Fibroblast of peridontal ligament (primary cell): ENCODE data around the gene CLEC4M.
"Not testable (repeated sequence)": the region's sequence is repeated elsewhere in the genome, so short reads cannot be mapped to it uniquely, and the experiment has no call there.

Experiments
- DNase-seq: peaks from one replicate; pipeline ENCODE4 v3.0.0-alpha.2; 2010; ENCODE audit errors: extremely low read depth

CLEC4M gene

DNA sequence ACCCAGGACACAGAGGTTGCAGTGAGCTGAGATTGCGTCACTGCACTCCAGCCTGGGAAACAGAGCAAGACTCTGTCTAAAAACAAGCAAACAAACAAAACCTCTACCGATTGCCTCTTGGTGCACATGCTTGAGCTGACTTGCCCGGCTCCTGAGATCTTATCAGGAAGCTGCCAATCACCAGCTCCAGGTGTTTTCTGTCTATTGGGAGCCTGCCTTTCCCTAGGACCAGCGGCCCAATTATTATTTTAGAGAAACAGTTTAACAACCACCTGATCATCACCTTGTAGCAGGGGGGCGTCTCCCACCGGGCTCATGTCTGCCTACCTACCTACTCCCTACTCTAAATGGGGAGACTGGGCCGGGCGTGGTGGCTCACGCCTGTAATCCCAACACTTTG is 10.8 kb downstream of the CLEC4M start:
- no peak for DNase-seq

DNA sequence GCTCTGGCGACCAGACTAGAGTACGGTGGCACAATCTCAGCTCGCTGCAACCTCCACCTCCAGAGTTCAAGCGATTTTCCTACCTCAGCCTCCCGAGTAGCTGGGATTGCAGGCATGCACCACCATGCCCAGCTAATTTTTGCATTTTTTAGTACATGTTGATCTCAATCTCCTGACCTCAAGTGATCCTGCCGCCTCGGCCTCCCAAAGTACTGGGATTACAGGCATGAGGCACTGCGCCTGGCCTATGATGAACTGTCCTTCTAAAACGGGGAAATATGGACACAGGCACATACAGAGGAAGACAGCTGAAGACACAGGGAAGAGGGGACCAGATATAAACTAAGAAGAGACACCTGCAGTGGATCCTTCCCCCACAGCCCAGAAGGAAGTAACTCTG is 12.7 kb downstream of the CLEC4M start:
- no peak for DNase-seq

DNA sequence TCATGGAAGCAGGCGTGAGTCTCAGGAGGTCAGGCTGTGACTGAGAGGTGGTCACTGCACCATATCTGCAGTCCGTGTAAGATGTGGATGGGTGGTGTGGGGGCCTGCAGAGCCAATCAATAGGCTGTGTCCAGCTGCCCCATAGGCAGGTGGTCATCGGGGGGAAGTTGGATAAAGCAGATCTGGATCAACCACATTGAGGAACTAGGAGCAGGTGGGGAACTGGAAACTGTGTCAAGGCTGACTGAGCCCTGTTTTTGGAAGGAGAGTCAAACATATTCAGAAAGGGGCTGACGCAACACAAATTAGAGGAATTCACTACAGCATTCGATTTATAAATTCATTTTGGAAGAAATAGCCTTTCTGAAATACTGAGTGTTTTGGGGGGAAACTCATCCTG is 15.0 kb downstream of the CLEC4M start:
- no peak for DNase-seq

DNA sequence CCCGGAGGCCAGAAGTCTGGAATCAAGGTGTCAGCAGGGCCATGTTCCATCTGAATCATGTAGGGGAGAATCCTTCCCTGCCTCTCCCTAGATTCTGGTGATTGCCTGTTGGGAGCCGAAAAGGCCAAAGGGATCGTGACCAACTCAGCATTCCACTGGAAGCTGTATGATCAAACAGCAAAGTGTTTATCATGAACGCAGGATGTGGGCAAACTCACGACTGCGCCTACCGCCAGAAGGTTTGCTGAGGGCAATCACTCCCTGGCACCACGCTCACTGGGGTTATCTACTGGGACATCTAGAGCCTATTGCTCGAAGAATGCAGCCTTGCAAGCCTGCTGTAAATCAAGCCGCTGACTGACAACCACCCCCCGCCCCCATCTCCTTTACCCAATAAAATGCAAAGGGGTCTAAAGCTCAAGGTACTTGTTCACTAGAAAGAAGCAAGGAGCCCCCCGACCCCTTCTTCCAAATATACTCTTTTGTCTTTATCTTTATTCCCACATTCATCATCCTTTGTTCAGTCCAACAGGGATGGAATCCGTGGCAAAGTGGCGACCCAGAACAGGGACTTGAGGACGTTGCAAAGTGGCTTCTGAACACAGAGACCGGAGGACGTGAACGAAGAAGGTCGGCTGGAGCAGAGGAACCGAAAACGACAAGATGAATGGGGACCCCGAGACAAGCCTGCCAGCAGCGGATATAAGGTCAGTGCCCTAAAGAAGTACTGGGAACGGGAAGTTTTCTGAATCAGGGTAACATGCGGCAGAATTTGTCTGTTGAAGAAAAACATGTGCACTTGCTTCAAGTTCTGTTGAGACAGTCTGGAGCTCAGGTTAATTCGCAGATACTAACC is 16.8 kb downstream of the CLEC4M start:
- no peak for DNase-seq

DNA sequence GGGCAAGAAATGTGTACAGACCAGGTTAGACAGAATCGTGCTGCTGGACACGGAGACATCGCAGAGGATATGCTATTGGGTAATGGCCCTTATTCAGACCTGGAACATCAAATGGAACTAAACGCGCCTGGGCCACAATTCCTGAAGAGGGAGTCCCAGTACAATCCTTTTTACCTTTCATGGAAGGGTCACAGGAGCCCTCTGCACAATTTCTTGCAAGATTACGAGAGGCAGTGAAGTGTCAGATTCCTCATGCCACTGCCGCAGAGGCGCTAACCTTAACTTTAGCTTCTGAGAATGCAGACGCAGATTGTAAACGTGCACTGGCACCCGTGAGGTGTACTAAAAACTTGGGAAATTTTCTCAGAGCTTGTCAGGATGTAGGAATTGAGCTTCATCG is 18.1 kb downstream of the CLEC4M start:
- no peak for DNase-seq

DNA sequence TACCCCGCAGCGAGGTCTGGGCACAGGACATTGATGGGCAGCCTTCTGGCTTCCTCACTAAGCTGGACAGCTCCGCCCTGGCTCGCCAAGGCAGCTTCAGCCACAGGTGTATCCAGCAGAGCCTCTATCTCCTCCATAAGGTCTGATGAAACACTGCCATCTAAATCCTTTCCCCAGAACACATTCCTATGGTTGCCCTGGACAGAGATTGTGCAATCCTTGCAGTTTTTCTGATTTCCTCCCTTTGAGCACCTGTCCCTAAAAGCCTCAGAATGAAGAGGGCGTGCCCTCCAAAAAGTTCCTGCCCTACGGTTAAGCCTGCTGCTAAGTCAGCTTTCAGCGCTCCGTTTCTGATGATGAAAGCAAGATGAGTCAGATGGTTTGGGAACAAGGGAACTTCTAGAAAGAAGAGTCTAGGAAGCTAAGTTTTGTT is 21.0 kb downstream of the CLEC4M start:
- DNase-seq = peak; percentile 30

DNA sequence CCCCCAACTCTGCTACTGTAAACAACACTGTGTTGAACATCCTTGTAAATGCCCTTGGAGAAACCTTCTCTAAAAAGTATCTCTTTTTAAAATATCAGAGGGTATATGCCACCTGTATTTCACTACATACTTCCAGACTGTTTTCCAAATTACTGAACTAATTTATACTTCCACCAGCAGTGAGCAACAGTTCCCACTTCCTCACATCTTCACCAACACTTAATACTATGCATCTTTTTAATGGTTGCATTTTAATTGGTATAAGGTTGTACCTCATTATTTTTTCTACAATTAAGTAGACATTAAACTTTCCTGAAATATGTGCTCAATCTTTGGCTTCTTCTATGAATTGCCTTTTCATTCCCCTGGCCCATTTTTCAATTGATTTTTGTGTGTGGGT is 21.8 kb downstream of the CLEC4M start:
- no peak for DNase-seq

DNA sequence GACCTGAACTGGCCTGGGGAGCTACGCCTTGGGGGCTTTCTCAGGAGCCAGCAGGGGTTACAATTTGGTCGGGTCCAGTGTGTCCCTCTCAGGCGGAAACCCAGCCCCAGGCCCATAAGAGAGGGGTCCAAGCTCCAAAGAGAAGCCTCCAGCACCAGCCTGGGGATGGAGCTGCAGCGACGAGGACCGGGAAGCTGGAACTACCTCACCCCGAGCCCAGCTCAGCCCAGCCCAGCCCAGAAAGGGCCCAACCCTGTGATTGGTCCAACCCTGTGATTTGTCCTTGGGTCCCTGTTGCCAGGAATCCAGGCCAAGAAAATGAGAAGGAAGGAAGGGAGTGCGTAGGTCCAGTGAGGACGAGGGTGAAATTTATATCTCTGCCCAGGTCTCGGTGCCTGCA is 24.1 kb downstream of the CLEC4M start:
- DNase-seq = no peak

DNA sequence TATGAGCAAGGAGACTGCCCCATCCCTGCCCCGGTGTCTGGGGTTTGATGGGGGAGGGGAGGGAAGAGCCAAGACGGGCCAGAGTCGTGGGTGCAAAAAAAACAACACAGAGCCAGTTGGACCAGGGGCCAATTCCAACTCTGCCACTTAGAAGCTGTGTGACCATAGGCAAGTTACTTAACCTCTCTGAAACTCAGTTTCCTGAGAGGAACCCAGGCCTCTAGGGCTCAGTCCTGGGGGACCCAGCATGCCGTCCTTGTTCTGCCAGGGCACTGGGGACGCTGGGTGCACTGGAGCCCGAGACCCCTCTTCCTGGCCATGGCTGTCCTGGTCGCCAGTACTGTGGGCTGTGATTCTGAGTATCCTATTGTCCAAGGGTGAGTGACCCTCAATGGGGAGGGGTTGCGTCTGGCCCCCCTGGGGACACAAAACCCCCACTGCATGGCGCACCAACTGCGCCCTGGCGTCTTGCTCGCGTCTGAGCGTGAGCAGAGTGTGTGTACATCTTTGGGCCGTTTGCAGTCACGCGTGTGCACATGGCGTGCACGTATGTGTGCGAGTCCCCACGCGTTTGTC is 24.6 kb downstream of the CLEC4M start:
- DNase-seq = no peak

DNA sequence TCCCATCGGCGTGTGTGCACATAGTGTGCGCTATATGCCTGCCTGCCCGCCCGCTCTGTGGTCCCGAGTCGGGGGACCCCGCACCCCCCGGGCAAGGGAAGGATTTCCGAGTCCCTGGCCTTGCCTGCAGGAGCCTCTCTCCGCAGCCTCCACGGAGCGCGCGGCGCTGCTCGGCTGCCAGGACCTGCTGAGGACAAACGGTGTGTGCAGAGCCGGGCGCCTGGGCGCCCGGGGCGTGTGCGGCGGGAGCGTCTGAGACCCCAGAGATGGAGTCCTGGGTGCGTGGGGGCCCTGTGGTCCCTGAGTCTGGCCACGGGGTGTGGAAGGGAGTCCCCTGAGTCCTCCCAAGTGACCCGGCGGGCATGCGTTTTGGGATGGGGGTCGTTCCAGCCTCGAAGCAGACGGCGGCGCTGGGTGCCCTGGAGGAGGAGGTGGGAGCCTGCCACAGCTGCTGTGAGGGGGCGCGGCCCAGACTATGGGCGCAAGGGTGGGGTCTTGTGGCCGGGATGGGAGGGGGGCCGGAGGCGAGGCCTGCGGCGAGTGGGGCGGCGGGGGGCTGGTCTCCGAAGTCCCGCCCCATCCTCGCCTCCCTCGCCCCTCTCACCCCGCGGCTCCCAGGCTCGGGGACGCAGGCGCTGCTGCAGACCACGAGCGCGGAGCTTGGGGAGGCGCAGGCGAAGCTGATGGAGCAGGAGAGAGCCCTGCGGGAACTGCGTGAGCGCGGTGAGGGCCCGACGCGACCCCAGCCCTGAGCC is 25.3 kb downstream of the CLEC4M start:
- no peak for DNase-seq

DNA sequence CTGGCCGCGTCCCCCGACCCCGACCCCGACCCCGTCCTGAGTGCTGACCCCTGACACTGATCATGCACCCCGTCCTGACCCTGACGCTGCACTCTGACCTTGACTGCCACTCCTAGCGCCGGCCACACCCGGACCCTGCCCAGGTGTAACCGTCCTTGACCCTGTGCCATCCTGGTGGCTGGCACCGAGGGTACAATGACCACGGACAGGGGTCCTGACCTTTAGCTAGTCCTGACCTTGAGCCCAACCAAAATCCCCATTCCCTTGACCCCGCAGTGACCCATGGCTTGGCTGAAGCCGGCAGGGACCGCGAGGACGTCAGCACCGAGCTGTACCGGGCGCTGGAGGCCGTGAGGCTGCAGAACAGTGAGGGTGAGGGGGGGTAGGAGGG is 25.9 kb downstream of the CLEC4M start:
- no peak for DNase-seq

DNA sequence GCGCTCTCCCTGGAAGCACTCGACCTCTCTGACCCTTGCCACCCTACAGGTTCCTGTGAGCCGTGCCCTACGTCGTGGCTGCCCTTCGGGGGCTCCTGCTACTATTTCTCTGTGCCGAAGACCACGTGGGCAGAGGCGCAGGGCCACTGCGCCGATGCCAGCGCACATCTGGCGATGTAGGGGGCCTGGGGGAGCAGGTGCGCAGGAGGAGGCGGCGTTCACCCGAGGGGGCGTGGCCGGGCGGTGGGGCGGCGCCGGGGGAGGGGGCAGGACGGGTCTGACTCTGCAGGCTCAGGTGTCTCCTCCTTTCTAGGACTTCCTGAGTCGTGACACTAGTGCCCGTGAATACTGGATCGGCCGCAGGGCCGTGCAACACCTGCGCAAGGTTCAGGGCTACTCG is 26.4 kb downstream of the CLEC4M start:
- no peak for DNase-seq

DNA sequence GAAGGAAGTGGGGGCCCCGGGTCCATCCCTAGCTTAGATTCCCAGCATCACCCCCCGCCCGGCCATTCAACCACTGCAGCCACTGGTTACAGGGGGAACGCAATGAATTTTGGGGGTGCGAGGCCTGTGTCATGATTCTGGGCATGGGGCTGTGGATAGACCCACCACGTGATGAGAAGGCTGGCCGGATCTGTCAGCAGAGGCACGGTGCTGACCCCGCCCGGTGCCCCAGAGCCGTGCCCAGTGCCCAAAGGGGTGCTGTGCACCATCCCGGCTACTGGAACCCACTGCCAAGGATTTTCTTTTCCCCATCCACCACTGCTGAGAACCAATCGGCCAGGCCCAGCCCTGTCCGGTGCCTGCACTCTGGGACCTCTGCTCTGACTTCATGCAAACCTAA is 27.4 kb downstream of the CLEC4M start:
- no peak for DNase-seq

DNA sequence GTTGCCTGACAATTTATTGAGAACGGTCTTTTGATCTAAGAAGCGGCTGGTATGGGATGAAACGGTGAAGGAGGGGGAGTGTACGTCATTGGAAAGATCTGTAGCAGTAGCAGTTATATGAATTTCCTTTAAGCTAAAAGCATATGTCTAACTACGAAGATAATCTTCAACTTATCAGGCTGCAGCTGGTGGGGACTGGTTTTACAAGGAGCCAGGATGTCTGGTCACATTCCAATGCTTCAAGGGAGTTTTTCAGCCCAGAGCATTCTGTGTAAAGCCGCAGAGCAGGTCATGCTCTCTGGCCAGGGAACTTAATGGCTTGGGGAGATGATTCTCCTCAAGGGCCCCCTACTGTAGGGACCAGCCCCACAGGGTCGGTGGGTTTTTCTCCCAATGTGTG is 29.2 kb downstream of the CLEC4M start:
- DNase-seq = no peak

DNA sequence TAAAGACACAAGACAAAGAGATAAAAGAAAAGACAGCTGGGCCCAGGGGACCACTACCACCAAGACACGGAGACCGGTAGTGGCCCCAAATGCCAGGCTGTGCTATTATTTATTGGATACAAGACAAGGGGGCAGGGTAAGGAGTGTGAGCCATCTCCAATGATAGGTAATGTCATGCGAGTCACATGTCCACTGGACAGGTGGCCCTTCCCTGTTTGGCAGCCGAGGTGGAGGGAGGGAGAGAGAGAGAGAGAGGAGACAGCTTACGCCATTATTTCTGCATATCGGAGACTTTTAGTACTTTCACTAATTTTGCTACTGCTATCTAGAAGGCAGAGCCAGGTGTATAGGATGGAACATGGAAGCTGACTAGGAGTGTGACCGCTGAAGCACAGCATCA is 29.7 kb downstream of the CLEC4M start:
- not testable (repeated sequence) for DNase-seq

DNA sequence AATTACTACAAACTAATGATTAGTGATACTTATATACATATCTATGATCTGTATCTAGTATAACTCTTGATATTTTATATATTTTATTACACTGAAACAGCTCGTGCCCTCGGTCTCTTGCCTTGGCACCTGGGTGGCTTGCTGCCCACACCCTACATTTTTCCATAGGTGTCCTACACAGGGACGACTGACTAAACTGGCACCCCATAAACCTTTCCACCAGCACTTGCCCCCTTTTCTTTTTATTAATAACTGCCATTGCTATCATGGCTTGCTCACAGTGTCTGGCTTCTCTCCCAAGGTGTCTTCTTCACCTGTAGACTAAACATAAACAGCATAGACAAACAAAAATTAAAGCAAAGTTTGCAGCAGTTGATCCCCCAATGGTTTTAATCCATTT is 30.4 kb downstream of the CLEC4M start:
- no peak for DNase-seq

DNA sequence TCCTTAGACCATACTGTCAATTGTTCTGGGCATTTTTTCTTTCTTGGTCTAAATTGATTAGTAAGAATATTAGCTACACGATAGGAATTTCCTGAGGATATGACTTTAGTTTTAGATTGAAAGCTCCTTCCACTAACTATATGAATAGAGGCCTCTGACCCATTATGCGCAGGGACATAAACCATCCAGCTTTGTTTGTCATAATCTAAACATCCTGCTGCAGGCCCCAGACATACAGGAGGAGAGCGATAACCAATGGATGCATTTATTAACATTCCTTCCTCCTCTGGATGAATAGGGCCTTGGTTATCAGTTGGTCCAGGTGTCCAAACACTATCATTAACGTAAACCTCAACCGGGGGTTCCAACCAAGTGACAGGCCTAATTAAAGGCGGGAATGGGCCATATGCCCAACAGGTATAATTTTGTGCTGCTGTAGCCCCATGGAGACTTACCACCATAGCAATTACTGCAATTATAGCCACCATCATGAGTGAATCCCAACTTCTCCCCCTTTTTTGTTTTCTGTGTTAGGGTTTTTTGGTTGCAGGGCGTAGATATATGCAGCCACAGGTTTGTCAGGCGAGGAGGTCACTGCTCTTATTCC is 32.6 kb downstream of the CLEC4M start:
- no peak for DNase-seq

DNA sequence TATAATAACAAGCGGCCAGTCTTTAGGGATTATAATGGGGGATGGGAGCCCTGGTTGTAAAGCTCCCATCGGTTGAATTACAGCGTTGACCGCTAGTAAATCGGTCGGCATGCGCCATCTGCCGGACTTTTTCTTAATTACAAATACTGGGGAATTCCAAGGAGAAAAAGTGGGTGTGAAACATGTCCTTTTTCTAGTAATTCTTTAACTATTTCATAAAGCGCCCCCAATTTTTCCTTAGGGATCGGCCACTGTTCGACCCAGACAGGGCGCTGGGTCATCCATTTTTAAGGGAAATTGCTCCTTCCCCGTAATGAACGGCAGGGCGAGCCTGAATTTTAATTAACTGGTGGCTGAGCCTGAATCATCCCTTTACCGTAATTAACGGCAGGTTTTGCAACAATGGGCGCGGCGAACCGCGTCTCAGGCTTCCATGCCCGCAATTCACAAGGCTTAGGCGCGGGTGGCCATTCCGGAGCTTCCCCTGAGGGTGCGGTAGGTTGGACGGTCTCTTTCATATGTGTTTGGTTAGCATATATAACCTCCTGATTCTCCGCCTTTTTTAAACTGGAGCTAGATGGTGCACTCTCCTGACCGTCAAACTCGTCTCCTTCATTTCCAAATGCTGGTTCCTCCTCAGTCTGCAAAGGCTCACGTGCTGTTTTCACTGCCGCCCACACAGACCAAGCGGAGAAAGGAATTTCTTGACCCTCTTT is 36.8 kb downstream of the CLEC4M start:
- DNase-seq = peak; percentile 77

DNA sequence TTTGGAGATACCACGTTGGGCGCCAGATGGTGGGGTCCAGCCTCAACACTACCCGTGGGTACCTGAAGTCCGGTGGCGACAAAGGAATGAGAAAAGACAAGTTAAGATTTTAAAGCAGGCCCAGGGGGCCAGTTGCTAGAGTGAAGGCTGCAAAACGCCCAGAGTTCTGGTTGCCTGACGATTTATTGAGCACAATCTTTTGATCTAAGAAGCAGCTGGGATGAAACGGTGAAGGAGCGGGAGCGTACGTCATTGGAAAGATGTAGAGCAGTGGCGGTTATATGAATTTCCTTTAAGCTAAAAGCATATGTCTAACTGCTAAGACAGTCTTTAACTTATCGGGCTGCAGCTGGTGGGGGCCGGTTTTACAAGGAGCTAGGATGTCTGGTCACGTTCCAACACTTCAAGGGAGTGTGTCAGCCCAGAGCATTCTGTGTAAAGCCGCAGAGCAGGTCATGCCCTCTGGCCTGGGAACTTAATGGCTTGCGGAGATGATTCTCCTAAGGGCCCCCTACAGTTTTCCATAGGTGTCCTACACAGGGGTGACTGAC is 38.1 kb downstream of the CLEC4M start:
- DNase-seq = no peak

DNA sequence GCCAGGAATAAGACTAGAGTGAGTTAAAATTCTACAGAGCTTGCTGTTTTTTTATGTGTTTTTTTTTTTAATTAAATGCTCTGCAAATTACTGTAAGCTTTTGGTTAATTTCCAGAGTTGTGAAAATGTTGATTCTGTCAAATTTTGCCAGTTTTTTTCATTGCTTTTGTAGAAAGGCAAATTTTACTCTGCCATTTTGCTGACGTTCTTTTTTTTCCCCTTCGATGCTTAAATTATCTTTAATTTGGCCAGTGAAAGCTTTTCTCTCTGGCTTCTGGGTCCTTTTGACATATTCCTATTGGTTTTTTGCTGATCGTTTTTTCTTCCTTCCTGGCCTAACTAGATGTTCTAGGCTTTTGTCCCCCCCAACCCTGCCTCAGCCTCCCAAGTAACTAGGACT is 43.2 kb downstream of the CLEC4M start:
- DNase-seq = no peak

DNA sequence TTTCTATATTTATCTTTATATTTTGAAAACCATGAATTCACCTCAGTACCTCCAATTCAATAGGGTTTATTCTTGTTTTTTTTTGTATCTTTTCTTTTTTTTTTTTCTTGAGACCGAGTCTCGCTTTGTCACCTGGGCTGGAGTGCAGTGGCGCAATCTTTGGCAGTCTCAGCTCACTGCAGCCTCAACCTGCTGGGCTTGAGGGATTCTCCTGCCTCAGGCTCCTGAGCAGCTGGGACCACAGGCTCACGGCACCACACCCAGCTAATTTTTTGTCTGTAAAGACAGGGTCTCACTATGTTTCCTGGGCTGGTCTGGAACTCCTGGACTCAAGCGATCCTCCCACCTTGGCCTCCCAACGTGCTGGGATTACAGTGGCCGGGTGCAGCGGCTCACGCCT is 43.8 kb downstream of the CLEC4M start:
- no peak for DNase-seq

DNA sequence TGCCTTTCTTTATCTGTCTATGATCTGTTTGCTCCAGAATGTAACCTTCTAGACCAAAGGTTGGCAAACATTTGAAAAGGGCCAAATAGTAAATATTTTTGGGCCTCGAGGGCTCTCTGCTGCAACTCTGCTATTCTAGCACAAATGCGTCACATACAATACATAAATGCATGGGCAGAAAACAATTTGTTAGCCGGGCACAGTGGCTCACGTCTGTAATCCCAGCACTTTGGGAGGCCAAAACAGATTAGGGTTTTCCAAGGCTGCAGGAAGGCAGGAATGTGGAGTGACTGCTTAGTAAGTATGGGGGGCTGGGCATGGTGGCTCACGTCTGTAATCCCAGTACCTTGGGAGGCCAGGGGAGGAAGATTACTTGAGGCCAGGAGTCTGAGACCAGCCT is 45.1 kb downstream of the CLEC4M start:
- no peak for DNase-seq
